ENCODE measurements around the gene COMT. TPM values are rescaled to one million over a fixed set of nuclear protein-coding genes. Genes with fewer than 3 reads are reported as not detected.
A peak's percentile ranks its signal among the peaks of the same experiment; 100 is the strongest.

COMT gene
- total and polyA plus RNA-seq, 2 of the 4 experiments (the other 2 are of a cell fraction): 202 to 347 TPM

GRCh38 chr22:19898831-19899567, 42.6 kb upstream of the COMT start:
- TF ChIP-seq FOS (IDR thresholded peaks at IDR 0.05; ENCODE audit: low read depth, low read length): no peak
- TF ChIP-seq SMC3 (IDR thresholded peaks at IDR 0.05; ENCODE audit: low read depth, low read length): no peak
- no peak for TF ChIP-seq NFE2L2 (IDR thresholded peaks at IDR 0.05; ENCODE audit: low read depth, low read length)
- TF ChIP-seq BHLHE40 (IDR thresholded peaks at IDR 0.05; ENCODE audit: low read depth, low read length): no peak
- H4K20me1 ChIP-seq (ENCODE audit: insufficient read depth, low read length): no peaks in the 10 kb centered on the region
- no peaks in the 10 kb centered on the region for H3K27me3 ChIP-seq (ENCODE audit: control insufficient read depth, insufficient read depth, low read length)
- H2AK5ac ChIP-seq (ENCODE audit: low read depth, low read length): no peak overlapping the region
- no peak overlapping the region for H2BK5ac ChIP-seq (ENCODE audit: low read depth, low read length, poor library complexity, severe bottlenecking)
- H2AFZ ChIP-seq (replicated peaks; ENCODE audit: low read length, poor library complexity): no peak overlapping the region
- no peak overlapping the region for H4K5ac ChIP-seq (ENCODE audit: low read depth, low read length)
- CTCF ChIA-PET: no interaction called here
- H3K4ac ChIP-seq (ENCODE audit: low read depth, low read length): no peak overlapping the region
- WGBS, 2 experiments (ENCODE audit: extremely low coverage in 2 of 2, insufficient read length in 1 of 2): 100% methylated on average over 2 of the region's 16 CpGs; no CpG with 5 or more reads in 1 of the 2 experiments
- H4K91ac ChIP-seq (ENCODE audit: insufficient read depth, low read depth, low read length): no peak overlapping the region
- H3K79me1 ChIP-seq (ENCODE audit: low read depth in 1 of 2, low read length in 2 of 2): peaks cover 0 to 4% of the 10 kb centered on the region in 2 experiments; a peak in 1 of 4 replicates
- H3K56ac ChIP-seq (ENCODE audit: extremely low read depth, insufficient read depth, low read length): no peak overlapping the region
- no peak overlapping the region for H2BK15ac ChIP-seq (ENCODE audit: low read depth, low read length)
- H4K8ac ChIP-seq (ENCODE audit: low read depth in 2 of 2, low read length in 2 of 2): no peak overlapping the region
- no peaks in the 10 kb centered on the region for H3K4me1 ChIP-seq (ENCODE audit: control insufficient read depth, insufficient read depth, low read length)
- no TSS peak for BruUV-seq (replicated peaks)
- H3K27ac ChIP-seq (ENCODE audit: insufficient read depth, low read length): no peak overlapping the region
- H3K36me3 ChIP-seq (ENCODE audit: control insufficient read depth, insufficient read depth, low read length): peaks cover 15% of the 10 kb centered on the region
- no peak overlapping the region for H2BK120ac ChIP-seq (ENCODE audit: low read depth, low read length)
- 0 out of 2 replicates have a peak, but pooled peaks cover 2% of the 10 kb centered on the region for H3K9me1 ChIP-seq (ENCODE audit: insufficient read depth, low read length)
- no peak overlapping the region for H3K23ac ChIP-seq (ENCODE audit: low read depth, low read length)
- H2BK20ac ChIP-seq (ENCODE audit: low read depth, low read length): no peak overlapping the region
- H2AK9ac ChIP-seq (replicated peaks; ENCODE audit: low read depth, low read length, poor library complexity): peak overlapping the region; percentile 5
- ATAC-seq (ENCODE audit: low read depth) (no peak), DNase-seq (no peak)
- intact Hi-C loops (cut with micrococcal nuclease): no loop called here
- no peak overlapping the region for H3K18ac ChIP-seq (ENCODE audit: low read depth, low read length)
- H3K9me3 ChIP-seq (ENCODE audit: control insufficient read depth, insufficient read depth, low read length): no peaks in the 10 kb centered on the region
- in situ Hi-C loops (cut with MboI; ENCODE audit: low sequenced_read_pairs): no loop called here
- POLR2A ChIA-PET (ENCODE audit: unreplicated experiment): no interaction called here
- no peak overlapping the region for H3K14ac ChIP-seq (replicated peaks; ENCODE audit: low read depth, low read length)
- dilution Hi-C loops (cut with HindIII; ENCODE audit: low sequenced_read_pairs, unreplicated experiment): no loop called here
- no peak overlapping the region for H3K9ac ChIP-seq (ENCODE audit: low read depth, low read length)
- no peak overlapping the region for H3K4me2 ChIP-seq (ENCODE audit: low read depth, low read length)
- no peak overlapping the region for H3K4me3 ChIP-seq (ENCODE audit: insufficient read depth, low read depth, low read length)
